HepG2 (cell line): ENCODE measurements around the gene ZNF384. TPM values are rescaled to one million over a fixed set of nuclear protein-coding genes. Genes with fewer than 3 reads are reported as not detected.

ENCODE experiments used
- ATAC-seq: fragments of 200-7000 bp; cut with Tn5 transposase; 3 replicates; pipeline ENCODE4 v1.9.1; 2020; ENCODE audit warnings: mild to moderate bottlenecking, moderate library complexity
- BruUV-seq: library from RNA; stranded (reverse); fragments of 400-500 nt; replicated peaks from 2 replicates; lab custom pipeline; 2021; lab: Mats Ljungman, UMichigan
- CTCF ChIA-PET: fragments of 300-600 bp; formaldehyde crosslinking; extraction: SDS; loops from one replicate; lab custom pipeline; 2021; ENCODE audit warnings: low total read pairs, inconsistent platforms, low intra/inter-chr PET ratio; lab: Yijun Ruan, JAX
- POLR2A ChIA-PET: fragments of 350-600 bp; sonication (Branson Sonifier 250); formaldehyde crosslinking; loops from one replicate; lab custom pipeline; 2020; ENCODE audit warnings: antibody characterized with exemption, inconsistent platforms; lab: Yijun Ruan, JAX
- DNase-seq: peaks from one replicate; pipeline ENCODE4 v3.0.0-alpha.2; 2015; ENCODE audit warnings: low spot score
- FAIRE-seq: peaks from 3 replicates; lab custom pipeline; 2011; peaks lifted over from hg19 to GRCh38; lab: Jason Lieb, UNC
- H2AFZ ChIP-seq: one replicate; pipeline ENCODE4 v1.6.1; 2011; ENCODE audit warnings: low read length, inconsistent platforms
- H3K27ac ChIP-seq: fragments of 300-600 bp; 3 replicates; pipeline ENCODE4 v1.8.0; 2011; ENCODE audit warnings: mixed run types, mild to moderate bottlenecking, mixed read lengths, low read length, inconsistent platforms; ENCODE audit not compliant: insufficient read depth; ENCODE audit errors: extremely low read length
- H3K27me3 ChIP-seq, 2 experiments: fragments of 200-600 bp in 1 of 2; 2 replicates in 1 of 2; 3 replicates in 1 of 2; pipeline versions ENCODE4 v1.6.0 to v1.8.0; 2011; ENCODE audit warnings: low read length in 2 of 2, mild to moderate bottlenecking in 2 of 2, moderate library complexity in 2 of 2, inconsistent platforms in 1 of 2; ENCODE audit not compliant: insufficient read depth in 2 of 2, control insufficient read depth in 1 of 2
- H3K36me3 ChIP-seq, 2 experiments: fragments of 200-600 bp in 1 of 2; replicated peaks in 1 of 2; 2 replicates in 1 of 2; 3 replicates in 1 of 2; pipeline versions ENCODE4 v1.5.1 to v1.8.0; 2011; ENCODE audit warnings: low read length in 2 of 2, inconsistent platforms in 1 of 2; ENCODE audit not compliant: insufficient read depth in 2 of 2, control insufficient read depth in 1 of 2
- H3K4me1 ChIP-seq: 2 replicates; pipeline ENCODE4 v1.5.1; 2012; ENCODE audit warnings: low read length, inconsistent platforms; ENCODE audit not compliant: insufficient read depth
- H3K4me2 ChIP-seq: 2 replicates; pipeline ENCODE4 v1.6.0; 2011; ENCODE audit warnings: low read depth, low read length, inconsistent platforms
- H3K4me3 ChIP-seq, 3 experiments: fragments of 200-600 bp in 1 of 3; sonication (generic), shearing (Covaris generic) in 1 of 3; replicated peaks in 1 of 3; 2 replicates each; pipeline ENCODE4 v1.5.1; 2011 to 2016; ENCODE audit warnings: low read length in 3 of 3, inconsistent platforms in 2 of 3, low read depth in 2 of 3, mild to moderate bottlenecking in 2 of 3, control low read depth in 1 of 3, mixed read lengths in 1 of 3; ENCODE audit not compliant: insufficient read depth in 1 of 3
- H3K79me2 ChIP-seq: one replicate; pipeline ENCODE4 v1.6.1; 2011; ENCODE audit warnings: low read length, inconsistent platforms; ENCODE audit not compliant: insufficient read depth
- H3K9ac ChIP-seq: 2 replicates; pipeline ENCODE4 v1.6.0; 2011; ENCODE audit warnings: mild to moderate bottlenecking, low read depth, low read length, inconsistent platforms; ENCODE audit not compliant: insufficient read depth
- H3K9me3 ChIP-seq: 2 replicates; pipeline ENCODE4 v1.5.1; 2012; ENCODE audit warnings: mild to moderate bottlenecking, low read length
- H4K20me1 ChIP-seq: 2 replicates; pipeline ENCODE4 v1.6.0; 2011; ENCODE audit warnings: inconsistent platforms, mild to moderate bottlenecking, low read length, moderate library complexity; ENCODE audit not compliant: insufficient read depth
- CEBPG ChIP-seq: IDR thresholded peaks from 2 replicates; pipeline ENCODE4 v1.6.1; 2016
- GTF2F1 ChIP-seq: fragments of 150-350 bp; IDR thresholded peaks from 2 replicates; pipeline ENCODE4 v1.6.1; 2014; ENCODE audit warnings: low read length
- LCORL ChIP-seq, 2 experiments: fragments of 450-650 bp in 1 of 2; sonication (generic) in 1 of 2; formaldehyde crosslinking in 1 of 2; IDR thresholded peaks; 2 replicates each; pipeline versions ENCODE4 v1.5.0 to v1.6.1; 2017 to 2020; ENCODE audit warnings: antibody characterized with exemption in 1 of 2, missing genetic modification reagents in 1 of 2
- PLSCR1 ChIP-seq: sonication (generic); formaldehyde crosslinking; IDR thresholded peaks from 2 replicates; pipeline ENCODE4 v1.5.0; 2020; ENCODE audit warnings: missing genetic modification reagents, mild to moderate bottlenecking, borderline replicate concordance
- SOX6 ChIP-seq, 2 experiments: fragments of 450-650 bp in 1 of 2; sonication (generic) in 1 of 2; formaldehyde crosslinking in 1 of 2; IDR thresholded peaks; 2 replicates each; pipeline versions ENCODE4 v1.4.0 to v1.6.1; 2017 to 2020; ENCODE audit warnings: antibody characterized with exemption in 1 of 2, mild to moderate bottlenecking in 1 of 2, missing genetic modification reagents in 1 of 2
- SSRP1 ChIP-seq: IDR thresholded peaks from 2 replicates; pipeline ENCODE4 v1.6.1; 2016; ENCODE audit warnings: control low read depth
- TOPORS ChIP-seq: sonication (generic); formaldehyde crosslinking; IDR thresholded peaks from 2 replicates; pipeline ENCODE4 v1.8.0; 2023; ENCODE audit warnings: mild to moderate bottlenecking, missing genetic modification reagents
- ZNF441 ChIP-seq: sonication (generic); formaldehyde crosslinking; IDR thresholded peaks from 2 replicates; pipeline ENCODE4 v1.7.0; 2021; ENCODE audit warnings: missing genetic modification reagents, borderline replicate concordance
- ZNF792 ChIP-seq: IDR thresholded peaks from 2 replicates; pipeline ENCODE4 v1.6.1; 2016
- WGBS: methylation state at CpG from one replicate; pipeline ENCODE4 v1.1.6; 2017; ENCODE audit warnings: low lambda C conversion rate; 5-methylcytosine and 5-hydroxymethylcytosine counted together
- in situ Hi-C: cut with HindIII; loops from 2 replicates; pipeline ENCODE4 v1.10.0; 2017; ENCODE audit warnings: low pct_unique_long_range_greater_than_20kb; ENCODE audit not compliant: extremely low pct_ligation_motif_present
- intact Hi-C: fragments of 100-400 bp; cut with micrococcal nuclease; formaldehyde crosslinking; loops from one replicate; pipeline ENCODE4 v1.10.0; 2022; ENCODE audit not compliant: unreplicated experiment
- polyA plus RNA-seq, 8 experiments: library from polyadenylated mRNA; depleted of rRNA in 3 of 8; stranded (reverse) in 7 of 8; unstranded in 1 of 8; fragments of >200 nt; fragmentation: Illumina TruSeq in 4 of 8; extraction: Trizol in 4 of 8; gene quantifications; 2 replicates each; pipeline versions ENCODE4 v1.2.1 to v1.2.3, GENCODE V29; 2011 to 2016; ENCODE audit warnings: low read depth in 4 of 8, missing spikeins in 1 of 8, mixed read lengths in 1 of 8; ENCODE audit not compliant: insufficient read depth in 1 of 8
- total RNA-seq, 5 experiments: library from RNA; depleted of rRNA; stranded (reverse); fragments of >200 nt; fragmentation: Illumina TruSeq; extraction: Trizol; gene quantifications; 2 replicates each; pipeline ENCODE4 v1.2.3, GENCODE V29; 2016; ENCODE audit warnings: low read depth in 1 of 5
- TF ChIP-seq, protein P1 (sequence below): sonication (generic); formaldehyde crosslinking; IDR thresholded peaks from 2 replicates; pipeline ENCODE4 v1.4.0; 2020; ENCODE audit warnings: missing genetic modification reagents, borderline replicate concordance
- TF ChIP-seq, protein P2 (sequence below): sonication (generic); formaldehyde crosslinking; IDR thresholded peaks from 2 replicates; pipeline ENCODE4 v1.4.0; 2020; ENCODE audit warnings: missing genetic modification reagents, borderline replicate concordance
- TF ChIP-seq, protein P3 (sequence below): IDR thresholded peaks from 2 replicates; pipeline ENCODE4 v1.6.1; 2016; ENCODE audit warnings: low read depth, borderline replicate concordance

ZNF384 gene
- total and polyA plus RNA-seq, 2 of the 13 experiments (the other 11 are each of a cell fraction or from before 2014, with no cell fraction given): 23.6 to 55.3 TPM

GRCh38 chr12:6644257-6644596, 44.9 kb downstream of the ZNF384 start:
- no peaks in the 10 kb centered on the region for H3K79me2 ChIP-seq
- in situ Hi-C loops (no loop called here), intact Hi-C loops (no loop called here)
- WGBS: 11% methylated on average over 6 of the region's 6 CpGs
- BruUV-seq: no TSS peak
- ChIA-PET POLR2A (interaction anchor here (1.1 to 2.7 kb wide), 4 partner anchors 9 to 45 kb away, joined by 3 to 13 read pairs (median 4); partner anchors contain the start of genes LPAR5 and ZNF384), CTCF (no interaction called here)
- peak overlapping the region; percentile 38; the same call in 1 of the 2 replicates for H3K9ac ChIP-seq
- peak overlapping the region; percentile 59 for H2AFZ ChIP-seq
- H3K9me3 ChIP-seq: no peaks in the 10 kb centered on the region
- peaks cover 26% of the 10 kb centered on the region for H3K4me1 ChIP-seq
- peak overlapping the region; percentile 38 to 59 (median 40); a peak in 5 of 6 replicates for H3K4me3 ChIP-seq
- no peaks in the 10 kb centered on the region for H4K20me1 ChIP-seq
- H3K4me2 ChIP-seq: peak overlapping the region; percentile 71
- no peak for DNase-seq
- peak; percentile 57 for ATAC-seq
- no peak overlapping the region for H3K27ac ChIP-seq
- no peak for FAIRE-seq
- H3K27me3 ChIP-seq: peaks cover 1 to 18% of the 10 kb centered on the region in 2 experiments; a peak in 4 of 5 replicates
- H3K36me3 ChIP-seq: no peaks in the 10 kb centered on the region
- TF ChIP-seq, protein P1, sequence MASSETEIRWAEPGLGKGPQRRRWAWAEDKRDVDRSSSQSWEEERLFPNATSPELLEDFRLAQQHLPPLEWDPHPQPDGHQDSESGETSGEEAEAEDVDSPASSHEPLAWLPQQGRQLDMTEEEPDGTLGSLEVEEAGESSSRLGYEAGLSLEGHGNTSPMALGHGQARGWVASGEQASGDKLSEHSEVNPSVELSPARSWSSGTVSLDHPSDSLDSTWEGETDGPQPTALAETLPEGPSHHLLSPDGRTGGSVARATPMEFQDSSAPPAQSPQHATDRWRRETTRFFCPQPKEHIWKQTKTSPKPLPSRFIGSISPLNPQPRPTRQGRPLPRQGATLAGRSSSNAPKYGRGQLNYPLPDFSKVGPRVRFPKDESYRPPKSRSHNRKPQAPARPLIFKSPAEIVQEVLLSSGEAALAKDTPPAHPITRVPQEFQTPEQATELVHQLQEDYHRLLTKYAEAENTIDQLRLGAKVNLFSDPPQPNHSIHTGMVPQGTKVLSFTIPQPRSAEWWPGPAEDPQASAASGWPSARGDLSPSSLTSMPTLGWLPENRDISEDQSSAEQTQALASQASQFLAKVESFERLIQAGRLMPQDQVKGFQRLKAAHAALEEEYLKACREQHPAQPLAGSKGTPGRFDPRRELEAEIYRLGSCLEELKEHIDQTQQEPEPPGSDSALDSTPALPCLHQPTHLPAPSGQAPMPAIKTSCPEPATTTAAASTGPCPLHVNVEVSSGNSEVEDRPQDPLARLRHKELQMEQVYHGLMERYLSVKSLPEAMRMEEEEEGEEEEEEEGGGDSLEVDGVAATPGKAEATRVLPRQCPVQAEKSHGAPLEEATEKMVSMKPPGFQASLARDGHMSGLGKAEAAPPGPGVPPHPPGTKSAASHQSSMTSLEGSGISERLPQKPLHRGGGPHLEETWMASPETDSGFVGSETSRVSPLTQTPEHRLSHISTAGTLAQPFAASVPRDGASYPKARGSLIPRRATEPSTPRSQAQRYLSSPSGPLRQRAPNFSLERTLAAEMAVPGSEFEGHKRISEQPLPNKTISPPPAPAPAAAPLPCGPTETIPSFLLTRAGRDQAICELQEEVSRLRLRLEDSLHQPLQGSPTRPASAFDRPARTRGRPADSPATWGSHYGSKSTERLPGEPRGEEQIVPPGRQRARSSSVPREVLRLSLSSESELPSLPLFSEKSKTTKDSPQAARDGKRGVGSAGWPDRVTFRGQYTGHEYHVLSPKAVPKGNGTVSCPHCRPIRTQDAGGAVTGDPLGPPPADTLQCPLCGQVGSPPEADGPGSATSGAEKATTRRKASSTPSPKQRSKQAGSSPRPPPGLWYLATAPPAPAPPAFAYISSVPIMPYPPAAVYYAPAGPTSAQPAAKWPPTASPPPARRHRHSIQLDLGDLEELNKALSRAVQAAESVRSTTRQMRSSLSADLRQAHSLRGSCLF: no peak
- TF ChIP-seq, protein P2, sequence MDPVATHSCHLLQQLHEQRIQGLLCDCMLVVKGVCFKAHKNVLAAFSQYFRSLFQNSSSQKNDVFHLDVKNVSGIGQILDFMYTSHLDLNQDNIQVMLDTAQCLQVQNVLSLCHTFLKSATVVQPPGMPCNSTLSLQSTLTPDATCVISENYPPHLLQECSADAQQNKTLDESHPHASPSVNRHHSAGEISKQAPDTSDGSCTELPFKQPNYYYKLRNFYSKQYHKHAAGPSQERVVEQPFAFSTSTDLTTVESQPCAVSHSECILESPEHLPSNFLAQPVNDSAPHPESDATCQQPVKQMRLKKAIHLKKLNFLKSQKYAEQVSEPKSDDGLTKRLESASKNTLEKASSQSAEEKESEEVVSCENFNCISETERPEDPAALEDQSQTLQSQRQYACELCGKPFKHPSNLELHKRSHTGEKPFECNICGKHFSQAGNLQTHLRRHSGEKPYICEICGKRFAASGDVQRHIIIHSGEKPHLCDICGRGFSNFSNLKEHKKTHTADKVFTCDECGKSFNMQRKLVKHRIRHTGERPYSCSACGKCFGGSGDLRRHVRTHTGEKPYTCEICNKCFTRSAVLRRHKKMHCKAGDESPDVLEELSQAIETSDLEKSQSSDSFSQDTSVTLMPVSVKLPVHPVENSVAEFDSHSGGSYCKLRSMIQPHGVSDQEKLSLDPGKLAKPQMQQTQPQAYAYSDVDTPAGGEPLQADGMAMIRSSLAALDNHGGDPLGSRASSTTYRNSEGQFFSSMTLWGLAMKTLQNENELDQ (CRISPR knock-in tag): no peak
- TF ChIP-seq, protein P3, sequence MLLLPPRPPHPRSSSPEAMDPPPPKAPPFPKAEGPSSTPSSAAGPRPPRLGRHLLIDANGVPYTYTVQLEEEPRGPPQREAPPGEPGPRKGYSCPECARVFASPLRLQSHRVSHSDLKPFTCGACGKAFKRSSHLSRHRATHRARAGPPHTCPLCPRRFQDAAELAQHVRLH (CRISPR knock-in tag): no peak
- TF ChIP-seq TOPORS (no peak), GTF2F1 (no peak), ZNF792 (CRISPR knock-in tag) (no peak), SSRP1 (CRISPR knock-in tag) (no peak), LCORL (IDR thresholded peaks at IDR 0.05) (no peak), LCORL (CRISPR knock-in tag; IDR thresholded peaks at IDR 0.05) (no peak), PLSCR1 (no peak), SOX6 (IDR thresholded peaks at IDR 0.05) (no peak), SOX6 (CRISPR knock-in tag; IDR thresholded peaks at IDR 0.05) (no peak), ZNF441 (CRISPR knock-in tag) (no peak), CEBPG (no peak)
